GM18858 (cell line): ENCODE results near the gene GAN.
"Not testable (repeated sequence)": the region's sequence is repeated elsewhere in the genome, so short reads cannot be mapped to it uniquely, and the experiment has no call there.

Experiments used
- ATAC-seq: cut with Tn5 transposase; IDR thresholded peaks from one replicate; pipeline ENCODE4 v1.9.1; 2021; ENCODE audit not compliant: unreplicated experiment

The GAN gene

DNA sequence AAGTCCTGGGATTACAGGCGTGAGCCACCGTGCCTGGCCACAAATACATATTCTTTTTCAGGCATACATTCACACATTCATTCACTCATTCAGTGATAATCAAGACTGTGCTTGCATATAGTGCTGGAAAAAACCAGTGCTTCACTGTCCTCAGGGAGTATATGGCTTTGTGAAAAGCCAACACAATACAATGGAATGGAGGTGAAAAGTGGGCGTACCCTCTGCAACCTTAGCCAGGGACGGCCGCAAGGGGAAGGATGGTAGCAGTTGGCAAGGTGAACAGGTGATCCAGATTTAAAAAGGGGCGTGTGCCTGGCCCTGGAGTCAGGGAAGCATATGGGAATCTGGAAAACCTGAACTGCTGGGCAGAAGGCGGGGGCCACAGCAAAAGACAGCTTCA, 18.1 kb upstream of the GAN start:
- no peak for ATAC-seq

DNA sequence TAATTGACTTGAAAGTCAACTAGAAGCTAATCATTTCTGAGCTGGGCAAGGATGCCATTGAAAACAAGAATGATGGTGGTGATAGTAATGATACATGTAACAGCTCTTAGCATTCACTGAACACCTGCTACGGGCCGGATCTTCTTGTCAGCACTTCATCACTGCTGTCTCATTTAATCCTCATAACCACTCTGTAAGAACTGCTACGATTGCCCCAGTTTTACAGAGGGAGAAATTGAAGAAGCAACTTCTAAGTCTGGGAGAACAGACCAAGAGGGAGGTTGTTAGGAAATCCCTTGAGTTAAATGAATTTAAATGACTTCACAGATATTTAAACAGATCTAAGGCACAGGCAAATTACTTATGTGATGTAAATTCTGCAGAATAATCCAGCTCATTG, 7.0 kb upstream of the GAN start:
- no peak for ATAC-seq

DNA sequence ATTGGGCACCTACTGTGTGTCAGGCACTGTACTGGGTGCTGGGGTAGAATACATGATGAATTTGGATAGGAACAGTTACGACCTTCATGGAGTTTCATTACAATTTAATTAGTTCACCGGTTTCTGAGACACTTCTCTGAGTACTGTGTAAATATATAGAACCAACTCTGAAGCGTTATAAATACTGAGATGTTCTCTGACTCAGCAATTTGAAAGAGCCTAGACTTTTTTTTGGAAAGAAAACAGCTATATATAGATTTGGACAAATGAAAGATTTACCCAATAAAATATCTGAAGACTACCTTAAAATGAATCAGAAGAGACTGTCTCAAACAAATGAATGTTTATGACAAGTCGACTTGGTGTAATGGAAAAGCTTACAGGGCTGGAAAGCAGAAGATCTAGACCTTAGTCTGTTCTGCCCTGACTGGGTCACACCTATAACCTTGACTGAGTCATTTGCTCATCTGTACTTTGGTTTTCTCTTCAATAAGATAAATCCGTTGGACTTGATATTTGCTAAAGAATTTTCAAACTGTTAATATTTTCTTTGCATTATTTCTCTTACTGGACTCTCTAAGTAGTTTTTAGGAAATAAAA, 4.6 kb upstream of the GAN start:
- ATAC-seq = no peak

DNA sequence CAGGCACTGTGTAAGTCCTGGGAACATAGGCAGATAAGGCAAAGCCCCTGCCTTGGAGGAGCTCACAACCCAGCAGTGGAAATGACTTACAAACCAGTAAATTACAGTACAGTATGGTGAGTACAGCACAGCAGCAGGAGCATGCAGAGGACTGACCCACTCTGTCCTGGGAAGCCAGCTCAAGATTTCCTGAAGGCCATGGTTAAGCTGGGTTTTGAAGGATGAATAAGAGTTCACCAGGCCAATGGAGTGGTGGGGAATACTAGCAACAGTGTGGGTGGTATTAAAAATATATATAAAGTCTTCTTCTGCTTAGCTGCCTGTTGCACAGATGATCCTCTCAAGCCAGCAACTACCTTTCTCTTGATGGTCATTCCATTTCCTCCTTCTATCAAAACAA, 3.0 kb upstream of the GAN start:
- ATAC-seq = no peak

DNA sequence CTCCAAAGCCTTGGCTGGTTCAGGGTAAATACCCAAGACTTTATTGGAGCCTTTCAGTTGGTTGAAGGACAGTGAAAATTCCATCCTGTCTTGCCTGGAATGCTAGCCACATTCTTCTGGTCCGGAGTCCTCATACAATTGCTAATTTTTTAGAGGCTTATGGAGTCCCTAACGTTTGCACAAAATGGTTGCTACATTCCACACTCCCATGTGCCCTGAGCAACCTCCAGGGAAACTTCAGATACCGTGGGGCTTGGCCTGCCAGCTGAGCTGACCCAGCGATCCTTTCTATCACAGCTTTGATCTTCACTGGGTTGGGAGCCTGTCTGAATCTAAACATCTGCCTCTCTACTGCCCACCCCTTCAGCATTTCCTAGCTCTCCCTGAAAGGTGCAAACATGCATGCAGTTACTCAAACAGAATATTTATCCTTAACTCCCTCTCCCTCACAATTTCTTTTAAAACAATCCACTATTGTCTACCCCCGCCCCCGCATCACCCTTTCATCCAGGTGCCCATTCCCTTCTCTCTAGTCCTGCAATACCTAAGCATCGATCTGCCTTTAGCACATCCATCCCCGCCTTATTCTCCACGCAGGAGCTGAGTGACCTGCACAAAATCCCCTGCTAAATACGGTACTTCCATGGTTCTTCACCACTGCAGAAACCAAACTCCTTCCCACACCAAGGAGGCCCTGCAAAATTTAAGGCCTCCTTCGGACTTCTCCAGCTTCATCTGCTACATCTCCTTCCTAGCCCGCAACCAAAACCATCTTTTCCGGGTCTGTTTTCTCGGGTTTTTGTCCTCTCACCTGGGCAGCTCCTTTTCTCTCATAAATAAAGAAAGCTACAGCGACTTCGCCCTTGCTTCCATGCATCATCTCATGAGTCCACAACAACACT, 810 bp upstream of the GAN start:
- ATAC-seq = no peak

DNA sequence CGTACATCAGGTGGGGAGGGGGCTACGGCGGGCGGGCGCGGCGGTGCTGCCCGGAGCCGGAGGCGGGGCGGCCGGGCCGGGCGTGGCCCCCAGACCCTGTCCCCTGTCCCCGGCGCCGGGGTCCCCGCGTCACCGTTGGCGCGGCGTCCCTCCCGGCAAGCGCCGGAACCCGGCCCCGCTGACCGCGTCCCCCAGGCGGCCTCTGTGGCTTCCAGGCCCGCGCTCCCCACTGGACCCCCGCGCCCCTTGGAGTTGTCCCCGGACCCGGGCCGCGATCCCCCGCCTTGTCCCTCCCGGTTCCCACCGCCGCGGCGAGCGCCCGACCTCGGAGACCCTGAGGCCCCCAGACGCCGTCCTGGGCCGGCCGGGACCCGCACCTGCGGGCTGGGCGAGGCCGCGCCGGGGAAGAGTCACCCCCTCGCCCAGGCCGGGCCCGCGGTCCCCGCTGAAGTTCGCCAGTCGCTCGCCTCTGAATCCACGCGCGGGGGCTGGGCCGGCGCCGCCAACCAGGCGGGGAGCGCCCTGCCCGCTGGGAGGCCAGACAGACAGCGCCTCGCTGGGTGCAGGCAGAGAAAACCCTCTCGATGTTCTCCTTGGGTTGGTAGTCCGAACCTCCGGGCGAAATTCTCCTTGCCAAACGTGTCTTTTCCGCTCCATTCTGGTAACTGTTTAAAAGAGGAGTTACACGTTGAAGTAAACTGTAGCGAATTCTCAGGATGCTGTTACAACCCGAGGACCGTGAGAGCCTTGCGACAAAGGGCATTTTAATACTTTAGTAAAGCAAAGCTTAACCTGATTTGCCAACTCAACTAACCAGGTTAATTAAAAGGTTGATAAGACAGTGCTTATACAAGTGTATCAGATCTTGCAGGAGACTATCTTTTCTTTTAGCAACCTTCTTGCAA, 761 bp downstream of the GAN start:
- no peak for ATAC-seq

DNA sequence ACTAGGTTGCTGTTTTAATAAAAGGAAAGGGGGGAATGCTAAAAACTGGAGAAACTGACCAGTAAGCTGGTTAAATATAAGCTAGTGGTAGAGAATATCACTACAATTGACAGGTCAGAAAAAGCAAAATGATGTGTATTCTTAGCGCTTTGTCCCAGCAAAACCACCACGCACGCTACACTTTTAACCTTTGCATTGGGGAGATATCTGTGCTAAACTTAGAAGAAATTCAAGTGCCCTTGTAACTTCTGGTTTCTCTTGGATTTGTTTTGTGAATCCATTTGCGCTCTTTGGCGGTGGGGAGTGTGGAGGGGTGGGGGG, 1.4 kb downstream of the GAN start:
- no peak for ATAC-seq

DNA sequence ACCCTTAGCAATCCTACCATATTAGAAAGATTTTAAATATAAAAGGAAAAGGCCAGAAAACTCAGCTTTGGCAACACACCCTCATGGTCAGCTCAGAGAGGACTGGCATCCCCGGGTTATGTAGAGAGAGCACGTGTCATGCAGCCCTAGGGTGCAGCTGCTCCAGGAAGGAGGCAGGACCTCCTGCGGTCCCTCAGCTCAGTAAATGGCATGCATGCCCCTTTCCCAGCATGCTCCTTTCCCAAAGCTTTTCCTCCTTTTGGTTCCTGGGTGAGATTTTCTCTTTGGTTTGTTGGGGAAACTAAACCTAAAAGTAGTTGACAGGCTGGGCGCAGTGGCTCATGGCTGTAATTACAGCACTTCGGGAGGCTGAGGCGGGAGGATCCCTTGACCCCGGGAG, 3.9 kb downstream of the GAN start:
- no peak for ATAC-seq

DNA sequence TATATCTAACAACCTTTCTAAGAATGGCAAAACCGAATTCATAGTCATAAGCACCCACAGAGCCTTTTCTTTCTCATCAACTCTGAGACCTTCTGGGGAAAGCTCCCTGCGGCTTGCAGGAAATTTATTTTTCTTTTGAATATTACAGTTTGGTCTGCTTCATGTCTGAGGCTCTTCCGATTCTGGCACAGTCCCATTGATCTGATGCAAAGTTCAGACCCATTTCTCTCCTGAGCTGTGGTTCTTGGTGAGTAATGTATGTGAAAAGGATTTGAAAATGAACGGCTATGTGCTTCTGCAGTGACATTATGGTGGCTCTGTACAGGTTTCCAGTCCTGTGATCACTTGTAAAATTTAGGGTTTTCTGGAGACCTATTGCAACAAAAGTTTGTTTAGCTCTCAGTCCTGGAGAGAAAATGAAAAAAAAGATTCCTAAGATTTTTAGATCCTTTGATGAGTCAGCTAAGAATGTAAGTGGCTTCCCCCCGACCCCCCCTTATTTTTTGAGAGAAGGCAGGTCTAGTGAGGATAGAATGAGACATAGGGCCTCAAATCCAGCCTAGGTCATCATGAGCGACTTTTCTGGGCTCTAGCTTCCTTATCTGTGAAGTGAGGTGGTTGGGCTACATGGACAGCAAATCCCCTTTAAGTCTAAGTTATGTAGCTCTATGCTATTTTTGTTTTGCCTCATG, 4.6 kb downstream of the GAN start:
- no peak for ATAC-seq

DNA sequence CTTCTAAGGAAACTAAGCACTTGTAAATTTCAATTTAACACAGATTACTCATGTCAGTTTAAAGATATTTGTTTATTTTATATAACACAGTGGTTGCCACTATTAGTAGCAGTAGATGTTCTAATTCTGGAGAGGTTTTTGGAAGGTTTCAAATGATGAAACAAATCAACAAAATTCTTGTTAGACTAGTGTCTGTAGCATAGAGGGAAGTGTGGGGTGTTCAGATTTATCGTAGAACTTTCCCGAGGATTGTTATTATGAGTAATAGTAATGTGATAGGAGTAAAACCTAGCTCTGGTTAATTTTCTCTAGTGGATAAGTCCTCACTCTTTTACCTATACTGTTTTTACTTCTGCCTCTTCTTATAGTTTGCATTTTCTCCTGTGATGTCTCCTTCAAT, 6.3 kb downstream of the GAN start:
- ATAC-seq = no peak

DNA sequence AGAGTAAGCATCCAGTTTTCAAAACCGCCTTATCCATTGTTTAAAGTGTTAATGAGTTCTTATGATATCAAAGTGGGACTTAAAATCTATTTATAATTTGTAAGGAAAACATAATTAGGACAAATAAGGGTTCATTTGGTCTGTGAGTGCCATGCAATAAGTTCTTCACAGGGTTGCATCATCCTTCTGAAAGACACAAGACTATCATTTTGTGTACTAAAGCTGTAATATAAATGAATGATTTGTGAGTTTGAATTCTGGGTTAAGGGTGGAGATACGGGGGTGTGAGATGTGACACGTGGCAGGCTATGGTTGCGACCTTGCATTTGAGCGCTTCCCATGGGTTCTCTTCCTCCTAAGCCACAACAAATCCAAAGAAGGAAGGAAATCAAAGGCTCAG, 6.8 kb downstream of the GAN start:
- ATAC-seq = no peak

DNA sequence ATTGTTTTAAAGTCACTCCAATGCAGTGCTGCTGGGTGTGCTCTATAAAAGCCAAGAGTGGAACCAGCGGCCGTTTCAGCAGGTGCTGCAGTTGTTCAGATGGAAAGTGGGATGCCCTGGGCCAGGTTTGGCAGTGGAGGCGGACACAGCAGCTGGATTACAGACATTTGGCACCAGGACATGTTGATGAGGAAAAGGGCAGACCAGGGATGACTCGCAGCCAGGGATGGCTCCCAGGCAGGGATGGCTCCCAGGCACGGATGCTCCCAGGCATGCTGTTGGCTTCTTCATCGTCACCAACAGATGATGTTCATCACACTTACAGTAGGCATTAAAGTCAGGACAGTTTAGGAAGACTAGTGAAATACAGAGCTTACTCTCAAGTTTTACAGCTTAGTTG, 10.0 kb downstream of the GAN start:
- no peak for ATAC-seq

DNA sequence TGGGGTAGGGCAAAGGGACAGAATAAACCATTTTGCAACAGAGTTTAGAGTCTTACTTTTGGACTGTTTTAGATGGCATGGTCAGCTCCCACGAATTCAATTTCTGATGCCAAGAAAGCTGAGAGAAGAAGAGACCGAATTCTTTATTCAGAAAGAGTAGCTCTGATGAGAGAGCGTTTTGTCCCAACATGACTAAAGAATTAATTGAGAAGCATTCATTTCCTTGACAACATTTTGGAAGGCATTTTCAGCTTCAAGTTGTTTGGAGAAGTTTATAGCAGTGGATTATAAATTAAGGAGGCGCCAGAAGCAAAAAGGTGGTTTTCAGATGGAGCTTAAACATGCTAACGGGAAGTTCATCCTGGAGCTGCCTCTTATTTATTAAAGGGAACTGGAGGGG, 12.2 kb downstream of the GAN start:
- no peak for ATAC-seq

DNA sequence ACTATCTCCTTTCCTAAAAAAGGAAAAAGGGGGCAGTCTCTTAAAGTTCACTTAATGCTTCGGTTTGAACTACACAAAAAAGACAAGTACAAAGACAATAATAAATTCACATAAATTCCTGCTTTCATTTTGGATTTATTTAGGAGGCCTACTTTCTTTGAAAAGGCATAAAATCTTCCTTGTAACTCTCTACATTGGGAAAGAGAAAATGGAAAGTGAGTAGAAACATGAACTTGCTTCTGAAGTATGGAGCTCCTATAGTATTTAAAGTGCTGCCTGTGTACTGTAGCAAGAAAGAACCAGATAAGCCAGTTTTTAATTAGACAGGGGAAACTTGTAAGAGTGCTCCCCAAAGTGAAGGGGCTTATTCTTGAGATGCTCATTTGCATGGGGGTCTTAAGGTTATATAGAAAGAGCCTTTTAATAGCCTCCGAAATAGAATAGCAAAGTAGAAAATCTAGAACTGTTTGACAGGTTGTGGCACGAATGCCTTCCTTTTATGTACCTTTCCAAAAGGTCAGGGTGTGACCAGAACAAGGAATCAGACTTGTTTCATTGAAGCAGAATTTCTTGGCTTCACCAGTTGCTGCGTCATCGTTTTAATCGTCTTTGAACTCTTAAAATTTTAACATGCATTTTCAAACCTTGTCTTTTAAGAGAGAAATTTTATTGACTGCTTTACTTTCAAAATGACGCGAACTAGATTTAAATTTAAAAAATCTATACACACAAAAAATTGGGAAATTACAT, 12.9 kb downstream of the GAN start:
- ATAC-seq = no peak

DNA sequence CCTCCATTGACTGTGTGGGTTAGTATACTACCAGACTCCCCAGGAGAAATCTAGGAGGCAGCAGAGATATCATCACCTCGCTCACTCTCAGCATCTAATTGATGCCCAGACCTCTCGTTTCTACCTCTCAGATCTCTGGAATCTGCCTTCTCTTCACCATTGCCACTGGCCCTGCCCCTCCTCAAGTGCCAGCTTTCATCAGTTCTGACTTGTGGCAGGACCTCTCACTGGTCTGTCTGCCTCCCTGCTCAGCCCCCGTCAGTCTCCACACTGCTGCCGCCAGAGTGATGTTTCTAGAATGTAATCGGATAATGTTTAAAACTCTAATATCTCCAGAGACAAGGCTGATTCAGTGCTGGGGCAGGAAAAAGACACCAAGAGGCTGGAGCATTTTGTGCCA, 15.2 kb downstream of the GAN start:
- no peak for ATAC-seq

DNA sequence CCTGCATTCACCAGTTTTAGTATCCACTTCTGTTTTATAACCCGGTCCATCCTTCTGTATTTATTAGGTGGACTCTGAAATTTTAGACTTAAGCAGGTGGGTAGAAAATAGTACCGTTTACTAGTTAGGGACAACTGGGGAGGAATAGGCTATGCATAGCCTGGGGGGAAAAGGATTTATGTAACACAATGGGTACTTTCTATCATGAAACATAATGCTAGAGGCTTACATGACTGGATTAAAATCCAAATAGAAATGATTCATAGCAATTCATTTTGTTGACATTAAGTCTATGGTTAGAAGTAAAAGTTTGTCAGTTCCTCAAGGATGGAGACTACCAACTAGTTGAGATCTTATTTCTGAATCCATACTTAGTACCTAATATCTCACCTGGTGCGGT, 18.6 kb downstream of the GAN start:
- no peak for ATAC-seq

DNA sequence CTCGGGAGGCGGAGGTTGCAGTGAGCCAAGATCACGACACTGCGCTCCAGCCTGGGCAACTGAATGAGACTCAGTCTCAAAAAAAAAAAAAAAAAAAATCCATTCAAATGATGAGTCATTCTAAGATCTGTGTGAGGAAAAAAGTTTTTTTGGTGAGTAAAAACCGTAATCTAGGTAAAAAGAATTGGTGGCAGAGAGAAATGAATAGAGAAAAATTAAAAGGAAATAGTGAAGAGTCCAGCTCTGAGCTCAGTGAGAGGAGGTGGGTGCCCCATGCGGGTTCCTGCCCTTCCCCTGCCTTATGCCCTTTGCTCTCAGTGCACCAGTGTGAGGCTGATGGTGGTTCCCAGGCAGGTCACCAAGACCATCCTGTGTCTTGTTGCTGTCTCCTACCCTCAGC, 20.9 kb downstream of the GAN start:
- no peak for ATAC-seq

DNA sequence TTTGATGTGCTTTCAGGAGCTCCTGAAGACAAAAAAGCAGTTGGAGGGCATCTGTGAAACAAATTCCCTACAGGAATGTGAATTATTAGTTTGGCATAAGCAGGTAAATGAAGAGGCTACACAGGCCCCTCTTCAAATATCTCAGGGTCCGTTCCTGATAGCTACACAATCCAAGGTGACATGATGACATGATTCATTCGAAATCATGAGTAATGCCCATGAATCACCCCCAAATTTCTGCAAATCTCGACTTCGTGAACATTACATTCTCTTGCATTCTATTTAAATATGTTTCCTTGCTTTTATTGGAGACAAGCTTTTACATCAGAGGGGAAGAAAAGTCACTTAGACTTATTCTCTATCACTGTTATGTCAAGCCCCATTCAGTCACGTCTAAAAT, 22.3 kb downstream of the GAN start:
- ATAC-seq = no peak

DNA sequence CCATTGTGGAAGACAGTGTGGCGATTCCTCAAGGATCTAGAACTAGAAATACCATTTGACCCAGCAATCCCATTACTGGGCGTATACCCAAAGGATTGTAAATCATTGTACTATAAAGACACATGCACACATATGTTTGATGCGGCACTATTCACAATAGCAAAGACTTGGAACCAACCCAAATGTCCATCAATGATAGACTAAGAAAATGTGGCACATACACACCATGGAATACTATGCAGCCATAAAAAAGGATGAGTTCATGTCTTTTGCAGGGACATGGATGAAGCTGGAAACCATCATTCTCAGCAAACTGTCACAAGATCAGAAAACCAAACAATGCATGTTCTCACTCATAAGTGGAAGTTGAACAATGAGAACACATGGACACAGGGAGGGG, 30.4 kb downstream of the GAN start:
- ATAC-seq = not testable (repeated sequence)

DNA sequence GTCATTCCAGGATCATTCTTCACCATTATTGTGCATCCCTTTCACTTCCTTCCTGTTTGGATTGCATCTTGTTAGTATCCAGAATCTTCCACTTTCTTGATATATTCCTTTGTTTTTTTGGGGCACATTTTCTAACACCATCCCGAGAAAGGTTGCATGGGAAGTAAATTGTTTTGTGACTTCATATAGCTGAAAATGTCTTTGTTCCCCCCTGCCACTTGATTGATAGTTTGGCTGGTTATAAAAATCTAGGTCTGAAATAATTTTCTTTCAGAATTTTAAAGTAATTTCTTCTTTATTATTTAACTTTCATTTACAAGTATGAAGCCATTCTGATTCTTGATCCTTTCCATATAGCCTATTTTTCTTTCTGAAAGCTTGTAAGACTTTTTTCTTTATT, 32.7 kb downstream of the GAN start:
- no peak for ATAC-seq
